CD4-positive, alpha-beta T cell treated with Interleukin-12 subunit alpha and Interleukin-12 subunit beta, for 1 hour (primary cell): ENCODE measurements around the gene HSPA9.
"Not testable (repeated sequence)": the region's sequence is repeated elsewhere in the genome, so short reads cannot be mapped to it uniquely, and the experiment has no call there.

ENCODE experiments used
- DNase-seq: peaks from one replicate; pipeline ENCODE4 v3.0.0-alpha.2; 2020

The HSPA9 gene

GRCh38 chr5:138528208-138528607, 47.0 kb downstream of the HSPA9 start:
- DNase-seq = no peak

- no peak for DNase-seq
Observed at GRCh38 chr5:138527170-138527569, 48.0 kb downstream of the HSPA9 start.

DNA sequence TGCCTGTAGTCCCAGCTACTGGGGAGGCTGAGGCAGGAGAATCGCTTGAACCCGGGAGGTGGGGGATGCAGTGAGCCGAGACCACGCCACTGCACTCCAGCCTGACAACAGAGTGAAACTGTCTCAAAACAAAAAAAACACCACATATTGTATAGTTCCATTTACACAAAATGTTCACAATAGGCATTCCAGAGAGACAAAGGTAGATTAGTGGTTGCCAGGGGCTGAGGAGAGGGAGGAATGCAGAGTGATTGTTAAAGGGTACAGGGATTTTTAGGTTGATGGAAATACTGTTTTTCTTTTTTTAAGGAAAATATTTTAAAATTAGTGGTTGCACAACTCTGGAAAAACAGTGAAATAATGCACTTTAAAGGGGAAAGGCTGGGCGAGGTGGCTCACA, 51.8 kb downstream of the HSPA9 start:
- no peak for DNase-seq

- DNase-seq = no peak
Observed at GRCh38 chr5:138520971-138521370, 54.2 kb downstream of the HSPA9 start.

DNA sequence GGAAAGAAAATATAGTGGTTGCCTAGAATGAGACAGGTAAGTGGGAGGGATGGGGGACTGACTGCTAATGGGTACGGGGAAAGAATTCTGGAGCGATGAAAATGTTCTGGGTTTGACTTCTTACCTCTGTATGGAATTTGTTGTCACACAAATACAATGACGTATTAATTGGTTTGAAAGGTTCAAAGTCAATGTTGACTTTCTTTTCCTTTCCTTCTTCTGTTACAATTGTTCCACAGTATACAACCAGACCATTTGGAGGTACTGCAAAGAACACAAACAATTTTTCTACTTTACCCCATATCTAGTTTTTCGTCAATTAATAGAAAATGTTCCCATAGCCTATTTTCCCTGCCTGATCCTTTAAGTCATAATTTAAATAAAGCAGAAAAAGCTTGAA, 57.8 kb downstream of the HSPA9 start:
- no peak for DNase-seq

GRCh38 chr5:138515556-138516245, 59.5 kb downstream of the HSPA9 start:
- DNase-seq = no peak

DNA sequence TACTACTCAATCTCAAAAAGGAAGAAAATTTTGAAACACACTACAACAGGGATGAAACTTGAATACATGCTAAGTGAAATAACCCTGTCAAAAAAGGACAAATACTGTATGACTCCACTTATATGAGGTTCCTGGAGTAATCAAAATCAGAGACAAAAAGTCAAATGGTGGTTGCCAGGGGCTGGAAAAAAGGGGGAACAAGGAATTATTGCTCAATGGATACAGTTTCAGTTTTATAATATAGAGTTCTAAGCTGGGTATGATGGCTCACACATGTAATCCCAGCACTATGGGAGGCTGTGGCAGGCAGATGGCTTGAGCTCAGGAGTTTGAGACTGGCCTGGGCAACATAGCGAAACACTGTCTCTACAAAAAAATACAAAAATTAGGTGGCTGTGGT, 61.2 kb downstream of the HSPA9 start:
- DNase-seq = no peak

DNA sequence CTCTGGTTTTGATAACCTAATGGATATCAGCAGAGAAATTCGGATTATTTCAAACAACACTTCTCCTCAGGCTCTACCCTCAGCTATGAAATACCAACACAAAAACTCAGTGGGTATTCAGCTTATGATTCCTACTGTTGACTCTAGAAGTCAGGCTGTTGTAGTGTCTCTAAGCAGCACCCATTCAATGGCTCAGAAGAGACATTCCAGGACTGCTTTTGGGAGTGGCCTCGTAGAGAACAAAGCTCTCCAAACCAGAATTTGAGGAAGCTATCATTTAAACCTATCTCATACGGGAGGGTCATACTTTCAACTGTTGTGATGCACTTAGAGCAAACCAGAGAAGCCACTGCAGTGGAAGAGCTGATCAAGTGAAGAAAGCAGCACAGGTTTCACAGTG, 66.2 kb downstream of the HSPA9 start:
- no peak for DNase-seq

DNA sequence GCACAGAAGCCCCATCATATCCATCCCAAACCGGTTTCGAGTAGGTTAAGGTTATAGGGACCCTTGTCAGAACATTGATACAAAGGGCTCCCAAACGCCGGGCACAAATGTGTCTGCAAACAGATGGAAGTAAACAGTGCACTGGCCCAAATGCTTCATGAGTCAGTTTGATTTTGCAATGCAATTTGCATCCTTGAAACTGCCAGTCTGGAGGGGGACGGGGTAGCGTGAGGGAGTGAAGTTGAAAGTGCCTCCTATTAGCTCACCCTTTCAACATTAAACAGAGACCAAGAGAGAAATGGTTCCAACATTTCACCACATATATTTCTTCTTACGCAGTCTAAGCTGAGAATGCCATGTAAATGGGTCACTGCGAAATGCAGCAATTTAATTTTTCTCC, 67.7 kb downstream of the HSPA9 start:
- not testable (repeated sequence) for DNase-seq

DNA sequence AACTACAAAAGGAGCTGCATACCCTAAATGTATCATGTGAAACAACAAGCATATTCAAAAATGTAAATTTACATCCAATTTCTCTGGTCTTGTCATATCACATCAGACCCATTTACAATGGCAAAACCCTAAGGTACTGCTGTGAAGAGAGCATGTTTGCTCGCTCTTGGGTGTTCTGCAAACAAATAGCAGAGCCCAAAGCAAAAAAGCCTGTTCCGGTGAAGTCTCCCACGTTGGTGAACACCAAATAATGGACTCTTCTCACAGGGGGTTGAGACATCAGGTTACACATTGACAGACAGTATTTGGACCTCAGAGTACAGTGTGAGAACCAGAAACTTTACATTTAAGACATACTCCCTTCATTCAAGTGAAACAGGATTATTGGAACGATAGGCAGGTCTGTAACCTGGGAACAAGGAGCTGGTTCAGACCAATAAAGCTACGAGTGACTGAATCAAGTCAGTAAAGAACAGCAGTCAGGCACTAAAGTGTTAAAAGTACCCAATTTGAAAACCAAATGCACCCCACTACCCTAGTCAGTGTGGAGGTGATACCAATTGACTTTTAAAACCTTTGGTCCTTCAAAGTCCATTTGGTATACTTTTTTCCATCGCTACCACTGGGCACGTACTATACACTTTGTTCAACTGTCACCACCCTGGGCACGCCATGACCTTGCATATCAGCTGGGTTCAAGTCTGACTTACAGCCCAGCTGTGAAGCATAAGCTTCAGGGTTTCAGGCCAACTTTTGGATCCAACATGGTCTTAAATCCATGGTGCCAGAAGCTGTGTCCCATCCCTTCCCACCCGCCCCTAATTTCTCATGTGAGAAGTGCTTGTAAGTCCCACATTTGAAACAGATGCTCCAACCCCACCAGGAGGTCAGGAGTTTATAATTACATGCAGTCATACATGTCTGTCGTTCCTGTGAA, 68.6 kb downstream of the HSPA9 start:
- DNase-seq = no peak

DNA sequence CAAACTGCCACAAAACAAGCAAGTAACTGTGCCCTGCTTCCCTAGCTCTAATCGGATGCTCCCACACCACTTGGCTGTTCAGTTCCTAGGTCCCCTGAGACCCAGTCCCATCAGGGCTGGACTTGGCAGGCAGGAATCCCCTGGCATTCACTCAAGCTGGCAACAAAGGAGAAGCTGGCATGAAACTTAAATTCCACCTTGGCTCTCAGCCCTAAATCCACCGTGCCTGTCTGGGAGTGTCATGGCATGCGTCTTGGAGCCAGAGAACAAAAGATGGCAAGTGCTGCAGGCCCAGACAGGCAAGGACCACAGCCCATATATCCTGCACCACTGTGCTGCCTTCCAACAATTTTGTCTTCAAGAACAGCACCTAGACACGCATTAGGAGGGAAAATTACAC, 70.4 kb downstream of the HSPA9 start:
- DNase-seq = no peak
